ENCODE data around the gene PRCD.
"Not testable (repeated sequence)": the region's sequence is repeated elsewhere in the genome, so short reads cannot be mapped to it uniquely, and the experiment has no call there.

The PRCD gene

GRCh38 chr17:76558198-76559095, 18.6 kb downstream of the PRCD start:
- no peak for DNase-seq

- not testable (repeated sequence) for DNase-seq
These were observed 19.6 kb downstream of the PRCD start for GRCh38 chr17:76559460-76559859.

- no peak for DNase-seq
These were observed 20.4 kb downstream of the PRCD start for GRCh38 chr17:76560036-76560876.

GRCh38 chr17:76560877-76561221, 21.0 kb downstream of the PRCD start:
- DNase-seq = no peak

GRCh38 chr17:76561332-76561731, 21.5 kb downstream of the PRCD start:
- DNase-seq = peak; percentile 18

GRCh38 chr17:76561799-76562268, 22.0 kb downstream of the PRCD start:
- DNase-seq = no peak

- no peak for DNase-seq
These were observed 22.9 kb downstream of the PRCD start for GRCh38 chr17:76562734-76563148.

- DNase-seq = not testable (repeated sequence)
These were observed 23.5 kb downstream of the PRCD start for GRCh38 chr17:76563359-76563758.

- not testable (repeated sequence) for DNase-seq
These were observed 25.3 kb downstream of the PRCD start for GRCh38 chr17:76564991-76565727.

GRCh38 chr17:76565728-76566612, 26.1 kb downstream of the PRCD start:
- DNase-seq = no peak

- DNase-seq = no peak
These were observed 26.7 kb downstream of the PRCD start for GRCh38 chr17:76566613-76566943.

- DNase-seq = no peak
These were observed 27.2 kb downstream of the PRCD start for GRCh38 chr17:76566988-76567431.

- DNase-seq = no peak
These were observed 28.0 kb downstream of the PRCD start for GRCh38 chr17:76567634-76568432.

GRCh38 chr17:76568811-76569221, 29.0 kb downstream of the PRCD start:
- DNase-seq = no peak

GRCh38 chr17:76569607-76570279, 29.9 kb downstream of the PRCD start:
- no peak for DNase-seq

- DNase-seq = no peak
These were observed 30.6 kb downstream of the PRCD start for GRCh38 chr17:76570457-76570856.

- DNase-seq = no peak
These were observed 31.1 kb downstream of the PRCD start for GRCh38 chr17:76570877-76571471.

GRCh38 chr17:76572201-76572910, 32.5 kb downstream of the PRCD start:
- DNase-seq = no peak

GRCh38 chr17:76573096-76573495, 33.3 kb downstream of the PRCD start:
- no peak for DNase-seq

All from effector CD4-positive, alpha-beta T cell (primary cell).